SK-N-SH treated with all-trans-retinoic acid at 6 μM for 48 hours (cell line): Measurements from ENCODE around the gene PSMB7.

ENCODE experiments used
- ATAC-seq: fragments of 200-7000 bp; cut with Tn5 transposase; 3 replicates; pipeline ENCODE4 v1.9.1; 2020; ENCODE audit warnings: mild to moderate bottlenecking, moderate library complexity
- ARNTL ChIP-seq: fragments of 450-650 bp; formaldehyde crosslinking; IDR thresholded peaks from 2 replicates; pipeline ENCODE4 v1.5.0; 2020; ENCODE audit warnings: low read depth, mild to moderate bottlenecking, moderate library complexity, borderline replicate concordance
- BACH2 ChIP-seq: fragments of 250-450 bp; sonication (Bioruptor Pico); IDR thresholded peaks from 2 replicates; pipeline ENCODE4 v1.9.0; 2021; ENCODE audit warnings: mild to moderate bottlenecking, borderline replicate concordance
- CREB5 ChIP-seq: fragments of 250-450 bp; sonication (Bioruptor Pico); IDR thresholded peaks from 2 replicates; pipeline ENCODE4 v1.5.1; 2020; ENCODE audit warnings: low read depth, mild to moderate bottlenecking, moderate library complexity
- CSDC2 ChIP-seq: fragments of 250-450 bp; sonication (Bioruptor Pico); IDR thresholded peaks from 2 replicates; pipeline ENCODE4 v1.5.0; 2020; ENCODE audit warnings: mild to moderate bottlenecking, moderate library complexity
- CSRNP3 ChIP-seq: fragments of 250-450 bp; sonication (Bioruptor Pico); IDR thresholded peaks from 2 replicates; pipeline ENCODE4 v1.5.1; 2021; ENCODE audit warnings: mild to moderate bottlenecking, moderate library complexity
- ESRRG ChIP-seq: fragments of 250-450 bp; sonication (Bioruptor Pico); IDR thresholded peaks from 2 replicates; pipeline ENCODE4 v1.6.1; 2021; ENCODE audit warnings: mild to moderate bottlenecking
- GLIS3 ChIP-seq: fragments of 250-450 bp; sonication (Bioruptor Pico); IDR thresholded peaks from 2 replicates; pipeline ENCODE4 v1.5.0; 2020; ENCODE audit warnings: mild to moderate bottlenecking, moderate library complexity
- ISL1 ChIP-seq: fragments of 250-450 bp; sonication (Bioruptor Pico); IDR thresholded peaks from 2 replicates; pipeline ENCODE4 v2.1.2; 2022; ENCODE audit warnings: mild to moderate bottlenecking, moderate library complexity
- OSR1 ChIP-seq: fragments of 250-450 bp; sonication (Bioruptor Pico); IDR thresholded peaks from 2 replicates; pipeline ENCODE4 v1.8.0; 2022; ENCODE audit warnings: moderate library complexity, mild to moderate bottlenecking, inconsistent platforms
- PATZ1 ChIP-seq: fragments of 250-450 bp; sonication (Bioruptor Pico); IDR thresholded peaks from 2 replicates; pipeline ENCODE4 v1.8.0; 2020; ENCODE audit warnings: mild to moderate bottlenecking, moderate library complexity, borderline replicate concordance
- POU6F1 ChIP-seq: fragments of 250-450 bp; sonication (Bioruptor Pico); IDR thresholded peaks from 2 replicates; pipeline ENCODE4 v1.8.0; 2021; ENCODE audit warnings: low read depth, mild to moderate bottlenecking, moderate library complexity, borderline replicate concordance
- PPARA ChIP-seq: fragments of 250-450 bp; sonication (Bioruptor Pico); IDR thresholded peaks from 2 replicates; pipeline ENCODE4 v1.5.0; 2020; ENCODE audit warnings: mild to moderate bottlenecking, borderline replicate concordance
- RARB ChIP-seq: fragments of 250-450 bp; sonication (Bioruptor Pico); IDR thresholded peaks from 2 replicates; pipeline ENCODE4 v1.8.0; 2021; ENCODE audit warnings: mild to moderate bottlenecking, moderate library complexity
- SNAI2 ChIP-seq: fragments of 250-450 bp; sonication (Bioruptor Pico); IDR thresholded peaks from 2 replicates; pipeline ENCODE4 v1.5.0; 2020; ENCODE audit warnings: mild to moderate bottlenecking, moderate library complexity
- TOX ChIP-seq: fragments of 250-450 bp; sonication (Bioruptor Pico); IDR thresholded peaks from 2 replicates; pipeline ENCODE4 v1.8.0; 2021; ENCODE audit warnings: mild to moderate bottlenecking, moderate library complexity, borderline replicate concordance
- TSHZ2 ChIP-seq: fragments of 250-450 bp; sonication (Bioruptor Pico); IDR thresholded peaks from 2 replicates; pipeline ENCODE4 v1.5.0; 2020; ENCODE audit warnings: mild to moderate bottlenecking, moderate library complexity
- ZC3H10 ChIP-seq: fragments of 250-450 bp; sonication (Bioruptor Pico); IDR thresholded peaks from 2 replicates; pipeline ENCODE4 v1.5.1; 2021; ENCODE audit warnings: mild to moderate bottlenecking, moderate library complexity
- ZFP3 ChIP-seq: fragments of 250-450 bp; sonication (Bioruptor Pico); IDR thresholded peaks from 2 replicates; pipeline ENCODE4 v1.5.0; 2020; ENCODE audit warnings: mild to moderate bottlenecking, moderate library complexity
- ZFP30 ChIP-seq: fragments of 450-650 bp; formaldehyde crosslinking; IDR thresholded peaks from 2 replicates; pipeline ENCODE4 v1.5.0; 2022; ENCODE audit warnings: mild to moderate bottlenecking, moderate library complexity
- ZNF565 ChIP-seq: fragments of 450-650 bp; formaldehyde crosslinking; conservative IDR thresholded peaks from 2 replicates; pipeline ENCODE4 v1.5.0; 2020; ENCODE audit warnings: low read depth, mild to moderate bottlenecking, moderate library complexity
- ZNF70 ChIP-seq: fragments of 450-650 bp; formaldehyde crosslinking; IDR thresholded peaks from 2 replicates; pipeline ENCODE4 v1.5.0; 2020; ENCODE audit warnings: mild to moderate bottlenecking, moderate library complexity
- ZNF8 ChIP-seq: fragments of 450-650 bp; formaldehyde crosslinking; IDR thresholded peaks from 2 replicates; pipeline ENCODE4 v1.5.0; 2020; ENCODE audit warnings: mild to moderate bottlenecking, moderate library complexity

Gene PSMB7

GRCh38 chr9:124323904-124324303 is 91.3 kb downstream of the PSMB7 start (continued):
- TF ChIP-seq CREB5 (CRISPR knock-in tag) (no peak), ISL1 (CRISPR knock-in tag) (no peak)

- ATAC-seq = no peak
- no peak for TF ChIP-seq ZC3H10 (CRISPR knock-in tag)
- TF ChIP-seq ZNF8 = no peak
- no peak for TF ChIP-seq RARB (CRISPR knock-in tag)
- TF ChIP-seq ZFP30 (CRISPR knock-in tag) = no peak
- no peak for TF ChIP-seq POU6F1
- no peak for TF ChIP-seq ISL1 (CRISPR knock-in tag)
- TF ChIP-seq ZNF70 (CRISPR knock-in tag) = no peak
- no peak for TF ChIP-seq OSR1
- TF ChIP-seq SNAI2 (CRISPR knock-in tag) = no peak
- no peak for TF ChIP-seq GLIS3 (CRISPR knock-in tag)
- no peak for TF ChIP-seq TOX
- no peak for TF ChIP-seq ESRRG (CRISPR knock-in tag)
- no peak for TF ChIP-seq CSDC2 (CRISPR knock-in tag)
These were observed 92.4 kb downstream of the PSMB7 start for GRCh38 chr9:124322618-124323432.

- no peak for ATAC-seq
- TF ChIP-seq TSHZ2 (no peak), ZNF70 (CRISPR knock-in tag) (no peak)
- TF ChIP-seq, all 23 proteins: peak for 0
These were observed 93.3 kb downstream of the PSMB7 start for GRCh38 chr9:124321935-124322334.

- ATAC-seq = no peak
- no peak for TF ChIP-seq CREB5 (CRISPR knock-in tag)
- no peak for TF ChIP-seq CSDC2 (CRISPR knock-in tag)
- no peak for TF ChIP-seq ZNF565 (CRISPR knock-in tag)
- no peak for TF ChIP-seq PPARA (CRISPR knock-in tag)
- no peak for TF ChIP-seq RARB (CRISPR knock-in tag)
- TF ChIP-seq ESRRG (CRISPR knock-in tag) = no peak
- TF ChIP-seq ARNTL = no peak
- TF ChIP-seq BACH2 (CRISPR knock-in tag) = no peak
- no peak for TF ChIP-seq SNAI2 (CRISPR knock-in tag)
- TF ChIP-seq ZFP3 (CRISPR knock-in tag) = no peak
- no peak for TF ChIP-seq TOX
- no peak for TF ChIP-seq TSHZ2
- TF ChIP-seq PATZ1 (CRISPR knock-in tag) = no peak
- no peak for TF ChIP-seq ISL1 (CRISPR knock-in tag)
- TF ChIP-seq ZC3H10 (CRISPR knock-in tag) = no peak
- no peak for TF ChIP-seq ZNF8
- TF ChIP-seq GLIS3 (CRISPR knock-in tag) = no peak
- TF ChIP-seq CSRNP3 = no peak
These were observed 93.8 kb downstream of the PSMB7 start for GRCh38 chr9:124321416-124321815.
